ENCODE measurements around the gene OPCML.

Gene OPCML

DNA sequence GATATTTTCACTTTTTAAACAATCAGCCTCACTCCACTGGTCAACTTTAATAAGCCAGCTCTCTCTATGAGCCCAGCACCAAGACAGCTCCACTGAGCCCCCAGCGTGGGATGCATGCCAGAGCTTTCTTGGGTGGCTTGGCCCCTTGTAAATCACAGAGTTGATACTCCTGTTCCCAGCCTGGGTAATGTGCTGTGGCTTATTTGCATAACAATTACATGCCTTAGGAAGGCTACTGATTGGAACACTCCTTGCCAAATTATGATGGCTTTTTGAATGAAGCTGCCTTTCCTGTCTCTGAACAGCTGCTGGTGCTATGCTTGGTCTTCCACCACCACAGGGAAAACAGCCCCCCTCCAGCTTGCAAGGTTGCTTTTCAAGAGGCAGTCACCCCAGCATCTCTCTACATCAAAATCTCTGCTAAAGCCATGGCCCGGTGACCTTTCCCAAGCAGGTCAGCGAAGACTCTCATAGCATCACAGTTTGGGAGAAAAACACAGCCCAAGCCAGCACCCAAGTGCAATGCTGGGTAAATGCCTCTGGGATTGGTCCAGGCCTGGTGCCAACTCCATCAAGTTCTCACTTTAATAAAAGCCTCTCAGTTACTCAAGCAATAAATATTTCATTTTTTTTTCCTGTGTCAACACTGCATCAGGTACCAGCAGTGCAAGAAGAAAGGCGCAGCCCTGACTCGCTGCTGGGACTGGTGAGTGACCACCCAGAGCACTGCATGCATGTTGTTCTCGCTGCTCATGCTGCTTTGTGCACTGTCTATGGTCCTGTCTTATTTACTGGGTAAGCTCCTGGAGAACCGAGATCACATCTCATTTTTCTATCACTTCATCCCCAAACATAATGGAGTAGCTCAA lies 549.3 kb downstream of the OPCML start:
- no peak for DNase-seq (ENCODE audit: low spot score)

DNA sequence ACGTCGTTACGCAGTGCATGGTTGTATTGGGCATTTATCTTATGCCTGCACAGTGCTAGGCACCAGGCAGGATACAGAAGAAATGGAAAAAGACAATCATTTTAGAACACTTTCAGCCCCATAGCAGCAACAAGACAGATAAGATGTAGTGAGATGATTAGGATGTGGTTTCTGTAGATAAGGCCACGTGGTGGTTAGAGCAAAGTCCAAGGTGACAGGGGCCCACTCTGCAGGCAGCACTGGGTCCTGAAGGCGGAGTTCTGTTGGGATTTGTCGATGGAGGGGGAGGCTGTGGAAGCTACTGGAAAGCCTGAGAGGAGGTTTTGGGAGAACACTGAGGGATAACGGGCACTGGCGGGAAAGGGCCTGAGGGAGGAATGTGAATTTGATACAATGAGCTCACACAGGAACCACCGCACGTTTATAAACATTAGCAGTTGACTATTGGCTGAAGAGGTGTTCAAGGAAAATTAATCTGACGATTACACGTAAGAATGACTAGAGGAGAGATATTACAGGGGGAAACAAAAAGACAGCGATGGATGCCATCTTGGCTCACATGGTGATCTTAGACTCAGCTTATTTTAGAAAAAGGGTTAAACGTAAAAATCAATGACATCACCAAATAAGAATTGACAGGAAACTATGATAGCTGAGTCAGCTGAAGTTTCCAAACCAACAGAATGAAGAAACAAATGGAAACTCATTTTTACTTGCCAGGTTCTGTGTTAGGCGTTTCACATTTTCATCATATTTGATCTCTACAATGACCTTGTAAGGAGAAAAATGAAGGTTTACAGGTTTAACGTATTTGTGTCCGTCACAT lies 551.0 kb downstream of the OPCML start:
- DNase-seq (ENCODE audit: low spot score), result no peak

DNA sequence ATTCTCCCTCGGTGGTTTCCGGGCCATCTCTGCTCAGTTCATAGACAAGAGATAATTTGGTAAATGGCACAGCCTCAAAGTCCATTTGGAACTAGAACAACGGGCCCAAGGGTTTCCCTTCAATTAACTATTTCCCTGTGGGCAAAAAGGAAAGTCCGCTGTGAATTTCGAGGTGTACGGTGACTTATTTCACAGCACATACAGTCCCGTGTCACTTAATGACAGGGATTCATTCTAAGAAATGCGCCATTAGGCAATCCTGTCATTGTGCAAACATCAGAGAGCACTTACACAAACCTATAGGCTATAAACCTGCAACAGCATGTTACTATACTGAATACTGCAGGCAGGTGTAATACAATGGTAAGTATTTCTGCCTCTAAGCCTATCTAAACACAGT lies 551.6 kb downstream of the OPCML start:
- DNase-seq (ENCODE audit: low spot score), result no peak

DNA sequence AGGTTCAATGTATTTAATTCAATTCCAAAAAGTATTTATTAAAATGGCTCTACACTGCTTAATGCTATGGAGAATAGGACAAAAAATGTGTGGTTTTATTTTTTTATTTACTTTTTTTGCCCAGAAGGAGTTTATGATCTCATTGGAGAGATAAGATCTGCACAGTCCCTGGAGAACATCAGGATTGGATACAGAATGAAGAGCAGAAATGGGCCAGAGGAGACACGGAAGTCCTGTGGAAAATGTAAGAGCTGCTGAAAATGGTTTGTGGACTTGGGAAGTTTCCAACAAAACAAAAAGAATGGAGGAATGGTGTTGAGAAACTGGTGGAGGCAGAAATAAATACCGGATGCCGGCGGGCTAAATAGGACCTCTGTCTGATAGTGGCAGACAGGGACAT lies 554.6 kb downstream of the OPCML start:
- no peak for DNase-seq (ENCODE audit: low spot score)

DNA sequence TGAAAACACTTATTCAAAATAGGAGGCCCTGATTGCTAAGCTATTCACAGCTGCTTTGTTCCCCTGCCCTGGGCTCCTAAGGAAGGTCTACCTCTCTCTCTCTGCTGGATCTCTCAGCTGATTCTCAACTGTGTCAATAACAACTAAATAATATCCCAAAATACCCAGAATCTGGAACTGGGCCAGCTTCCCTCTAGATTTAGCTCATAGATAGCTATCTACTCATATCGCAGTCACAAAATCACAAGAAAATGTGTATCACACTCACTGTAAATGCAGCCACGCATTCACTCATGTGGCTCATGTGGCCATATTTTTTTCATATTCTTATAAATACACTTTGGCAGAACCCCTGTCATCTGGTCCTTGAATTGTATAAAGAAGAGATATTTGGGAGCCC lies 555.1 kb downstream of the OPCML start:
- no peak for DNase-seq (ENCODE audit: low spot score)

DNA sequence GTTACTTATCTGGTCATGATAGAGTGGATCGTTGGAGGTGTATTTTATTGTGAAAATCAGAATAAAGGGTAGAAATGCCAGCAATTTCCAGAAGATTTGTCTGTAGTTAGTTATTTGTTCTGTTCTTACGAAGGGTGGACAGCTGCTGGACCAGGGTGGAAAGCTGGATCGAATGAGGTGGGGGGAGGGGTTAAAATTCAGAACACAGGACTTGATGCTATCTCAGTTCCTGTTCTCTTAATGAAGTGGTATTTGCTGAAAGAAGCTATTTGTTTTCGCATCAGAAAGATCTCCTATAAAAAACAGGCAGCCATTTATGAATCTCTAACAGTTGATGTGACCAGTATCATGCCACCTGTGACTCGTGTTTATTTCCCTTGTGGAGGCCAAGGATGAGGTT lies 556.2 kb downstream of the OPCML start:
- DNase-seq (ENCODE audit: low spot score), result no peak

DNA sequence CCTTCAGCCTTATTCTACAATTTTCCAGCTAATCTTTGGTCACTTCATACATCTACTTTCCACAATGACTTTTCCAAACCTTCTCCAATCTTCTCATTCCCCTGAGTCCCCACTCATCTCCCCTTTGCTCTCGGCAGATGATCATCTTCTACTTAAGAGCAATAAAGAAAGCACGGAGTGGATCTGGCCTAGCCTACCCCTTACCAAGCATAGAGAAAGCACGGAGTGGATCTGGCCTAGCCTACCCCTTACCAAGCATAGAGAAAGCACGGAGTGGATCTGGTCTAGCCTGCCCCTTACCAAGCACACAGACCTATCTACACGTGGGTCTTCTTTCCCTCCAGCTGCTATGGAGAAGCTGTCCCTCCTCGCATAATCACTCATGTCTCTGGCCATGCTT lies 558.6 kb downstream of the OPCML start:
- DNase-seq (ENCODE audit: low spot score), result no peak

DNA sequence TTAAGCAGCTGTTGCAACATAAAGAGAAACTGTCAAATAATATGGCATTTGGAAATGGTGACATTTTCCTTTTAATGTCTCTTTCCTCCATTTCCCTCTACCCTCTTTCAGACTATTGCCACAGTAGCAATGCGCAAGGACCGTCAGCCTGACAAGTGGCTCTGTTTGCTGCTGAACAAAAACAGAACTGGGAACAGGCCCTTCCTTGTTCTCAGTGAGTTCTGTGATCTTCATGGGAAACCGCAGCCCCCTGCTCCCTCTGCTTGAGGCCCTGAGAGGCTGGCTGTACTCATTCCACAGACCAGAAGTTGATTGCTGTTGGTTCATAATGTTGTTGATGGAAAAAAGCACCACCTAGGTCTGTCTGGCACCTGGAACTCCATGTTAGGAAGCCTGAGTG lies 559.7 kb downstream of the OPCML start:
- no peak for DNase-seq (ENCODE audit: low spot score)

DNA sequence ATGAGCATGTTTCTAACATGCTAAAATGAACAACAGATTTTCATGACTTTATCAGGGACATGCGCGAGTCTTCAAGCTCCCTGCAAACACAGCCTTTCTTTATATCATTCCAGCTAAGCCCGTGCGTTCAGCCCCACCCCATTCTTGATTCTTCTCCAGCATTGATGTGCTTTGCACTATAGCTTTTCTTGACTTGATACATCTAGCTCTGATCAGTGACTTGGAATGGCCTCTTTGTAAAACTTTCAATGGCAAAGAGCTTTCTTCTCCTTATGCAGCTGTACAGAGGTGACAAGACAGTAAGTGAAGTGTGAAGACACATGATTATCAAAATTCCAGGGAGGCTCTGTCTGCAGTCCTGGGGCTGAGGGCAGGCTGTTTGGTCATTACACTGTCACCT lies 561.0 kb downstream of the OPCML start:
- DNase-seq (ENCODE audit: low spot score), result no peak

DNA sequence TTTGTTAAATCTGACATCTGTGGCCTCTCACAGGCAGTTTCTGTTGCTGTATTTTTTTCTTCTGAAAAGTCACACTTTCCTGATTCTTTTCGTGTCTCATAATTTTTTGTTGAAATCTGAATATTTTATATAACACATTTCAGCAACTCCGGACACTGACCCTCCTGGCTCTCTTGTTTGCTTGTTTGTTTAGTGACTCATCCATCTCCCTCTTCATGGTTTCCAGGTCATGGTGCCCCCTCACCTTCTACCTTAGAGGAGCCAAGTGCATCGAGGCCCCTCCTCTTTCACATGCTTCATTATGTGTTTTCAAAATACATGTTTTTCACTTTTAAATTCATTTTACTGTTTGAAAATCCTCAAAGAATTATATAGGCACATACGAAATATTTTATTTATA lies 562.4 kb downstream of the OPCML start:
- DNase-seq (ENCODE audit: low spot score), result no peak

DNA sequence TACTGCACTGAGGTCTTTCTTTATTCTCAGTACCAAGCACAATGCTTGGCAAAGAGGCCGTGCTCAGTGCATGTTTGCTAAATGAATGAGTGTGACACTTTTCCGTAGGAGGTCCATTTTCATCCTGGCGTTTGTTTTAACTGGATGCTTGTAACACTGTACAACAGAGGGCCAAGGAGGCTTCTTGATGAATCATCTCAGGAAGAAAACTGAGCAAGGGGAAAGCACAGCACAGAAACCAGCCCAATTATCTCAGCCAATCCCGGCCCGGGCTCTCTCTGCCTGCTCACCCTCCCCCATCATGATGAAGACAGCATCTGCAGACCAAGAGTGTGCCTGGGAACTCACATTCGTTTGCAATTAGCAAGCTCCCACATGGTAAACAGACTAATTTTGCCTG lies 570.3 kb downstream of the OPCML start:
- DNase-seq (ENCODE audit: low spot score), result peak; percentile 83

DNA sequence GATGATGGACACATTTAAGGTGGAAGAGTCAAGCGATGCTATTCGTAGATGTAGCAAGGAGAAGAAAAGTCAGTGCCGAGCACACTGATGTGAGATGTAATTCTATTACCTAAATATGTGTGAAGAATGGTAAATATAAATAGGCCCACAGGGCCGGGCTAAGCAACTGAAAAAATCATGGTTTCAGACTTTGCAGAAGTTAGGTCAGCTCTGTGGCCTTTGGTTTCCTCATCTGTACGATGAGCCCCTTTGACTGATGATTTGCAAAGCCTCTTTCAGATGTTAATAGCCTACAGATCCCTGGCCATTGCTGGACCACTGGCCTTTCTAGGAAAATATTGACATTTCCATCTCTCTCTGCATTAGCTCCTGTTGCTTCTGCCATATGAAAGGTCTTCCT lies 570.8 kb downstream of the OPCML start:
- no peak for DNase-seq (ENCODE audit: low spot score)

DNA sequence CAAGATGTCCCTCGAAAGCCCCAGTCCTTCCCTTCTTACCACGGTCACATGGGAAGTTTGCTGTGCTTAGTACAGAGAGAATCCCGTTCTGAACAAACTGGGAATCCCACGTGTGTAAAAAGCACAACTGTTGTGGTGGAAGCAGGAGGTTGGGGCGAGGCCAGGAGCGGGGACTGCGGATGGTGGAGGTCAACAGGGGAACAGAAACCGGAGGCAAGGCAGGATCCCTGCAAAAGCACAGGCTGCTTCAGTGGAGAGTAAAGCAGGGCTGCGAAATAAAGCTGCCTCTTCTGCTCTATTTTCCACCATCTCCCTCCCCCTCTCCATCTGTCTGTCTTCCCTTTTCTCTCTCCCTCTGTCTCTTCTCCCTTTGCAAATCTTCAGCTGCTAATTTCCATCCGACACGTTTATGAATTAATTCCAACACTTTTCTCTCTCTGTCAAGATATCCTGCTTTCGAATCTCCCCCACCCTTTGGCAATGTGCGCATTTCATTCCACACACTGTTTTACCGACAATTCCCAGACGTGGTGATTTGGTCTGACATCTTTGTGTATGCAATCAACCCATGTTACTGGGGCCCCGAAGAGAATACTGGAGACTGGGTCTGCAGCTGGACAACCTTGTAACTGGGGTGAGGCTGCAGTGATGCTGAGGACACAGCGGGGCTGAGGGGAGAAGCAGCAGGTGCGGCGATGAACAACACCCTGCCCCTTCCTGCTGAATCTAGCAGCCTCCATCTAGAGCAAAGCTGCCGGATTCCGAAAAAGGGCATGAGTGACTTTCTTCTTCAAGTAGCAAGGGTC lies 571.8 kb downstream of the OPCML start:
- no peak for DNase-seq (ENCODE audit: low spot score)

DNA sequence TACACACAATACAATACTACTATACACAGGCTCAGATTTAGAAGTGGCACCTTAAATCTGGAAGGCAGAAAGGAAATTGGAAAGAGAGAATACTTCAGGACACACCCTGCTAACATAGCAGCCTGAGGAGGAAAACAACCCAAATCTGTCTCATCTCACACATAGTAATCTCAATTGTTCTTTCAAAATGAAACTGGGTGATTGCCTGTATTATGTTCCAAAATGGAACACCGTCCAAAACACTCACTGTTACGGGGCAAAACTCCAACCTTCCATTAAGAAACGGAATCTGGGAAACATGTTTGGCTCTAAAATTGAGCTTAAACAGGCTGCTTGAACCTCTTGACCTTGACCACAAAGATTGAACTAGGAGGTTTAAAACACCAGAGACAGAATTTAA lies 572.6 kb downstream of the OPCML start:
- no peak for DNase-seq (ENCODE audit: low spot score)

DNA sequence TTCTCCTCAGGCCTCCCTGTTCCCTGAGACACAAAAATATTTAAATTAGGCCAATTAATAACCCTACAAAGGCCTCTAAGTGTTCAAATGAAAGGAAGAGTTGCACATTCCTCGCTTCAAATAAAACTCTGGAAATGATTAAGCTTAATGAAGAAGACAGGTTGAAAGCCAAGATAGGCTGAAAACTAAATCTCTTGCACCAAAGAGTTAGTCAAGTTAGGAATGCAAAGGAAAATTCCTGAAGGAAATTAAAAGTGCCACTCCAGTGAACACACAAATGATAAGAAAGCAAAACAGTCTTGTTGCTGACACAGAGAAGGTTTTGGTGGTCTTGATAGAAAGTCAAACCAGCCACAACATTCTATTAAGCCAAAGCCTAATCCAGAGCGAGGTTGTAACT lies 574.4 kb downstream of the OPCML start:
- no peak for DNase-seq (ENCODE audit: low spot score)

DNA sequence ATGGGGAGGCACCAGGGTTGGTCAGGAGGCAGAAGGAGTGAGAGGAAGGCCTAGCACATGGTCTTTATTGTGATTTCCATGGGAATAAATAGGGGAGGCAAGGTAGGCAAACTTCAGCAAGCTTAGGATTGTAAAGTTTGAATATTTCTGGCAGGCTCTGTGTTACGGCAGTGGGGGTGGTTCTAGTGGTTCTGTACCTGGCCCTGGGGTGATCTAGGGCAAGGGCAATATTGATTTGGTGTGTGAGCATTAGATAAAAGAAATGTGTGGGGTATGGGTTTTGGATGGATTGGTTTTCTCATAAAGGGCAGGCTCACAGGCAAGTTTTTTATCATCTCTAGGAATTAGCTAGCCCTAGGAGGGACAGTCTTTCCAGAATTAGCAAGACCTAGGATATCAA lies 584.0 kb downstream of the OPCML start:
- no peak for DNase-seq (ENCODE audit: low spot score)

DNA sequence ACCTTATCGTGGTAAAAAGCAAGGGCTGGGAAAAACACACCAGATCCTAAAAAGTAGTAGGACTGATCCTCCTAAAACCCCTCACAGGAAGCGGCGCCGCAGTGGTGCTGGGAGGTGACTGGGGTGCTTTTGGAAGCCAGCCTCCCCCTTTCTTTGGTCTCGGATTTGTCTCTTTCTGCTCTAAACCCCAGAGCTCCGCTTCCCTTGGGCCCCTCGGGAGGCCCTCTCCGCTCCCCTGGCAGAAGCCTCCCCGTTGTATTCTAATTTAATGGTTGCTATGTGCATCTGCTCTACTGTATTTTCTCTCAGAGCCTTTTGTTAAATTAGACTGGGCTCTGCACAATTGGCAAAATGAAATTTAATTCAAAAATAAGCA lies 587.7 kb downstream of the OPCML start:
- no peak for DNase-seq (ENCODE audit: low spot score)

DNA sequence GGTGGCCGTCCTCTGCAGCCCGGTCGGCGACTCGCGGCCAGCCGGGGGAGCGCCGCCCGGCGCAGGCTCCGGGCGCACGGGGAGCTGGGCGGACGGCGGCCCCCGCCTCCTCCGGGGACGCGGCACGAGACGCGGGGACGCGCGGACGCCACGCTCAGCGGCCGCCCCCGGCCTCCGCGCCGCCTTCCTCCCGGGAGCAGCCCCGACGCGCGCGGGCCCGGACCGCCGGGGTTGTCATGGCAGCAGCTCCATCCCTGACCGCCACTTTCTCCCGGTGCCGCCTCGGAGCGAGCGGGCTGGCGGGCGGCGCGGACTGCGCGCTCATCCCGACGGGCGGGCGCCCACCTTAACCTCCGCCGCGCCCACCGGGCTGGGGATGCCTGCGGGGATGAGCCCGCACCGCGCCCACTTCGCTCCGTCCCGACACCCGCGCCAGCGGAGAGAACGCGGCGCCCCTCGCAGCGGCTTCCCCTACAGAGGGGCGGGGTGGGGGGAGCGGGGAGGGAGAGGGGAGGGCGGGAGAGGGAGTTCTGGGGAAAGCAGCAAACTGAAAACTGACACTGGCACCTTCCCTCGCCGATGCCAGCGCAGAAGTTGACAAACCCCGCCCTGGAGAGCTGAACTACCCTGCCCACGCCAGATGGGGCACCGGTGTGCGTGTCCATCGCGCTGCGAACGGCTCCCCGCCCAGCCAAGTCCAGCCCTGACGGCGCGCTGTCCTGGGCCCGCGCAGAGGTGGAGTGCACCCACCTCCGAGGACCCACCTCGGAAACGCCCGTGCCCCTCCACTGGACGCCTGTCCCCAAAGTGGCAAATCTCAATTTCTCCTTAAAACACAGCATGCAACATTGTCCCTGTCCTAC lies 588.4 kb downstream of the OPCML start:
- peak; percentile 33 for DNase-seq (ENCODE audit: low spot score)

DNA sequence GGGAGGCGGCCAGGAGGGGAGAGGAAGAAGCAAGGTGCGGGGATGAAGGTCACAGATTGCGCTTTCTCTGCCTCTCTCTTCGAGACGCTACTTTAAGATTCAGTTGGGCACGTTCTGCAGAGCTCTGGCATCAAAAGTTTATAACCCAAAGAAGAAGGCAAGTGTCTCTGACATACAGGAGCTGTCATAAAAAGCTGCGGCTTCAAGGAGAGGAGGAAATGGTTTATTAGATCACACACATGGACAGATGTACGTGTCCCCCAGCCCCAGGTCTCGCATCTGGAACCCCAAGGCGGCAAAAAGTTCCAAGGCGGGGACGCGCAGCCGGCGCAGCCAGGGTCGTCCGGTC lies 589.0 kb downstream of the OPCML start:
- DNase-seq (ENCODE audit: low spot score), result no peak

DNA sequence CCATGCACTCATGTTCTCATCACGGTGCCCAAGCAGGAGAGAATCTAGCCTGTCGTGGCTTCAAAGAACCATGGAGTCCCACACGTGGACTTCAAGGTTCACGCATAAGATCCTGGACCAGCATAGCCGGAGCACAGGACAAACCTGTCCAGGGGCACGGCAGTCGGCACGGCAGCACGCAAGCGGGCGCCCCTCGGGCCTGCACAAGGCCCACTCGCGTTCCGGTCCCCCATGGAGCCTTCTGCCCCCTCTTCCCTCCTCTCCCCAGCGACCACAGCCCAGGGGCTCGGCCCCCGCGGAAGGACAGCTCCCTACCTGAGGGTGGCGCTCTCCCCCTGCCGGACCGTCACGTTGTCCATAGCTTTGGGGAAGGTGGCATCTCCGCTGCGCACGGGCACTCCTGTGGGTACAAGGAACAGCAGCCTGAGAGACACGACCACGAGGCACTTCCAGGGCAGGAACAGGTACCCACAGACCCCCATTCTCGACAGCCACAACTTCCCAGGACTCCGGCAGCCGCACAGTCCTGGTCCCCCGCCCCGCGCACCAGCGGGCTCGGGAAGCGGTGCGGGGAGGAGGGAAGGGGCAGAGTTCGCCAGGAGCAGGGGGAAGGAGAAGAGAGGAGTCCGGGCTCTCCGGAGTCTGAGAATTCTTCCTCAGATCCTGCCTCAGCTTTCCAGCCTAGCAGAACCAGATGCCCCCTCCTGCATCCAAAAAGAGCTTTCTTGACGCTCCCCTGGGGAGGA lies 589.5 kb downstream of the OPCML start:
- no peak for DNase-seq (ENCODE audit: low spot score)

DNA sequence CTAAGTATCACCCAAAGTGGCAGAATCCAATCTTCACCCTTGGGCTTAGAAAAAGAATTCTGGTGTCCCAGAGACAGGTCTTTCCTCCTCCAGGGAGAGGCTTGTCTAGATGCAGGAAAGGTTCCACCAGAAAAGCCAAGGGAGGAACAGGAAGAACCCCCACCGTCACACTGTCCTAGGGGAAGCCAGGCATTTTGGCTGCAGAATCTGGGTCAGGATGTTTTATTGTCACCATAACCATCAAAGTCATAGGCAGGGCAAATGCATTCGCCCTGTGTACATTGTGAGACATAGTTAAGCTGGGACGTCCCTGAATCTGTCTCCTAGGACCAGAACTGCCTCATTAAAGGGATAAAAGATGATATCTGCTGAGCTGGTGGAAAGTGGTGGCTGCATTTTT lies 590.5 kb downstream of the OPCML start:
- no peak for DNase-seq (ENCODE audit: low spot score)

All from AG08396 (cell line).